GM18861 (cell line): ENCODE results near the gene POLA1.

ENCODE experiments used
- ATAC-seq: cut with Tn5 transposase; IDR thresholded peaks from one replicate; pipeline ENCODE4 v1.9.1; 2021; ENCODE audit not compliant: unreplicated experiment

POLA1 gene

GRCh38 chrX:24874604-24875247, 181.0 kb downstream of the POLA1 start:
- ATAC-seq: no peak

GRCh38 chrX:24876530-24877287, 183.0 kb downstream of the POLA1 start:
- ATAC-seq: no peak

DNA sequence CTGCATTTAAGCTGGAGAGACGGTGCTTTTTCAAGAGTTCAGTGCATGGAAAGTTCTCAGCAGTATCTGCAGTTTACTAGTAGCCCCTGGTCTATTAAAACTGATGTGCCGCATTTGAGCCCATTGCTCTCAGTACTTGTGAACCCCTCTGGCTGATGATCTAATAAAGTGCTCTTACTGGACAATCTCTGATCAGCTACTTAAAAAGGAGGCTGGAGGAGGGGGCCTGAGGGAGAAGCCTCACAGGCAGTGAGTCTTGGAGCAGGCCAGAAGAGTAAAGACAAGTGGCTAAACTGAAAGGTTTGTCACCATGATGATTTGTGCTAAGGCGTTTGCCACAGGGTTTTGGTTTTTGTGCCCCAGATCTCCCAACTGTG, 183.6 kb downstream of the POLA1 start:
- no peak for ATAC-seq

GRCh38 chrX:24877854-24878650, 184.3 kb downstream of the POLA1 start:
- no peak for ATAC-seq

DNA sequence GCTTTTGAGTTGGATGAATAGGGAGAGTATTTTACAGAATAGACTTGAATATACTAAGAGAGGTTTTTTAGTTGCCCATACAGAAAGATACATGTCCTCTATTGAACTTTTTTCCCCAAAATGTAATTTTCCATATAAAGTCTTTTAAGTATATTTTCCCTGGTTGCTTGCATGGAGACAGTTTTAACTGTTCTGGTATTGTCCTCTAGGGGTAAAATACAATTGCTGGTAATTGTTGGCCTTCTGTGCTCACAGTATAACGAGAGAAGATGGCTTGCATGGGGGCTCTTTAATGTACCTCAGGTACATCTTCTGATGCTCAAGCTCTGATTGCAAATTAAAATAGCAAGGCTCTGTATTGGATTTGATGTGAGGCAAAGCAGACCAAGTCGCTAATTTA, 186.0 kb downstream of the POLA1 start:
- ATAC-seq: no peak

DNA sequence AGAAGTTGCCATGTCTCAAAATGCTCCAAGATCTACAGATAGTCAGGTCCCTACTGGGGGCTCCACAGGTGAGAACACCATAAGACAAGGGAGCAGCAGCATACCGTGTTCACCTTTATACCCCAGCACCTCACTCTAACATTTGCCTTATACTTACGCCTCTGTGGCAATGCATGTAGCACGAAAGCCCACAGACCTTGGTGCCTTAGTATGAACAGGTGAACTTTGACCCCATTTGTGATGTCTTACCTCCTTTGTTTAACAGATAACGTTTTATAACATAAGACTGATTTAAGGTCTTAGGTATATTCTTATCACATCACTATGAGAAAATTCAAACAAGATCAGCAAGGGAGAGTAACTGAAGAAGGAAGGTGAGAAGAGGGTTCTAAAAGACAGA, 193.2 kb downstream of the POLA1 start:
- no peak for ATAC-seq

- peak; percentile 59 for ATAC-seq
These were observed 197.0 kb downstream of the POLA1 start for GRCh38 chrX:24890677-24891076.

DNA sequence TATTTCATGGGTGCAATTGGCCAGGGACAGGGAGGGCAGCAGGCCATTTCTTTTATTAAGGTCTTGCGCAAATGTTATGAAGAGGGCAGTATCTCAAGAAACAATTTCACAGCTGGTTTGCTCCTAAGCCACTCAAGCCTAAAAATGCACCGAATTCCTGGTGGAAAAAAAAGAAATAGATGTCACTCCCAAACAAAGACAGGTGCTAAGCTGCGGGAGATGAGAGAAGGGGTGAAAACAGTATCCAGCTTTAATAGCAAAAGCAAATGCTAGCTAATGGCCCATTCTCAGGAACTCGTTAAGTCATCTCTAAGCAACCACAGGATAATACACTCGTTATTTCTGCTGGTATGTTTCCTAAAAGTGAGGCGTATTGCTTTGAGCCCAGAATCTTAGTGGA, 205.7 kb downstream of the POLA1 start:
- no peak for ATAC-seq

GRCh38 chrX:24900234-24900633, 206.5 kb downstream of the POLA1 start:
- no peak for ATAC-seq

GRCh38 chrX:24902806-24903205, 209.1 kb downstream of the POLA1 start:
- no peak for ATAC-seq

- no peak for ATAC-seq
These were observed 225.0 kb downstream of the POLA1 start for GRCh38 chrX:24918715-24919114.

DNA sequence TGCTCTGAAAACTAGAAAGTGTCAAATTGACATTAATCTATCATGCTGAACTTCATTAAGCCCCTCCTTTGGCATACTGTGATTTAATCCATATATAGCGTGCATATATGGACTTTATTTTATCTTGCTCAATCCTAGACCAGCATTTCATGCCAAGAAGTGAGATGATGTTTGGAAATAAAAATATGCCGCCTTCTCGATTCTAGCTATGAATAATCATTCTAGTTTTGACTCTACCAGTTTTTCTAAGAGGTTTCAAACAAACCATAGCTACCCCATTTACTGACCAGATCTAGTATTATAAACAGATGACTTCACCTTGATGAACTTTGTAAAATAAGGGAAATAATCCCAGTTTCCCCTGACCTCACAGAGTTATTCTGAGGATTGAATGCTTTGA, 227.1 kb downstream of the POLA1 start:
- peak; percentile 52 for ATAC-seq

DNA sequence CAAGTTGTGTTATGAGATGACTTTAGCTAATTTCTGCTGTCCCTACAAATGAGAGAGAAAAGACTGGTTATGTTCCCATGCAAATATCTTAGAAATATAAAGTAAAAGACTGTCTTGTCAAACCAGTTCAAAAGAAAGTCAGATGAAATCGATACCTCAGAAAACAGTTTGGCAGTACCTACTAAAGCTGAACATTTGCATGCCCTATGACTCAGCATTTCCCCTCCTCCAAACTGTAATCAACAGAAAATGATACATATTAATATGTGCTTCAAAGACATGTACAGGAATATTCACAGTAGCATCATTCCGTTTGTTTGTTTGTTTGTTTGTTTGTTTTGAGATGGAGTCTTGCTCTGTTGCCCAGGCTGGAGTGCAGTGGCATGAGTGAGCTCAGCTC, 231.7 kb downstream of the POLA1 start:
- no peak for ATAC-seq

GRCh38 chrX:24927372-24927771, 233.7 kb downstream of the POLA1 start:
- no peak for ATAC-seq

- no peak for ATAC-seq
These were observed 234.4 kb downstream of the POLA1 start for GRCh38 chrX:24928114-24928513.

GRCh38 chrX:24934279-24934678, 240.6 kb downstream of the POLA1 start:
- ATAC-seq: no peak

GRCh38 chrX:24945009-24945408, 251.3 kb downstream of the POLA1 start:
- no peak for ATAC-seq

- ATAC-seq: no peak
These were observed 252.7 kb downstream of the POLA1 start for GRCh38 chrX:24946369-24946768.

- no peak for ATAC-seq
These were observed 261.0 kb downstream of the POLA1 start for GRCh38 chrX:24954732-24955131.

GRCh38 chrX:24955372-24955930, 261.7 kb downstream of the POLA1 start:
- ATAC-seq: no peak

GRCh38 chrX:24956828-24957227, 263.1 kb downstream of the POLA1 start:
- no peak for ATAC-seq

GRCh38 chrX:24961809-24962208, 268.1 kb downstream of the POLA1 start:
- ATAC-seq: no peak
